ENCODE results near the gene HOMER2.
"Not testable (repeated sequence)": the region's sequence is repeated elsewhere in the genome, so short reads cannot be mapped to it uniquely, and the experiment has no call there.

HOMER2 gene

DNA sequence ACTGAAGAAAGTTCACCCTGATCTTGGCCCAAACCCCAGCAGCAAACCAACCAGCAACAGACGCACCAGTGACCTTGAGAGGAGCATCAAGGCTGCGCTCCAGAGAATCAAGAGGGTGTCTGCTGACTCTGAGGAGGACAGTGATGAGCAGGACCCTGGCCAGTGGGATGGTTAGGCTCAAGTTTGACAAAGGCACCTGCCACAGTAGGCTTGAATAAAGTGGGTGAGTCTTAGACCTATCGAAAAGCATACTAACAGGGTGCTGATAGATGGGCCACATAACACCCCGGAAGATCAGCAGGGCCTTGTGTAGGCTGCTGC, 119.2 kb downstream of the HOMER2 start:
- no peak overlapping the region for H3K4me3 ChIP-seq (ENCODE audit: low read depth, low read length)
- TF ChIP-seq, protein P1, sequence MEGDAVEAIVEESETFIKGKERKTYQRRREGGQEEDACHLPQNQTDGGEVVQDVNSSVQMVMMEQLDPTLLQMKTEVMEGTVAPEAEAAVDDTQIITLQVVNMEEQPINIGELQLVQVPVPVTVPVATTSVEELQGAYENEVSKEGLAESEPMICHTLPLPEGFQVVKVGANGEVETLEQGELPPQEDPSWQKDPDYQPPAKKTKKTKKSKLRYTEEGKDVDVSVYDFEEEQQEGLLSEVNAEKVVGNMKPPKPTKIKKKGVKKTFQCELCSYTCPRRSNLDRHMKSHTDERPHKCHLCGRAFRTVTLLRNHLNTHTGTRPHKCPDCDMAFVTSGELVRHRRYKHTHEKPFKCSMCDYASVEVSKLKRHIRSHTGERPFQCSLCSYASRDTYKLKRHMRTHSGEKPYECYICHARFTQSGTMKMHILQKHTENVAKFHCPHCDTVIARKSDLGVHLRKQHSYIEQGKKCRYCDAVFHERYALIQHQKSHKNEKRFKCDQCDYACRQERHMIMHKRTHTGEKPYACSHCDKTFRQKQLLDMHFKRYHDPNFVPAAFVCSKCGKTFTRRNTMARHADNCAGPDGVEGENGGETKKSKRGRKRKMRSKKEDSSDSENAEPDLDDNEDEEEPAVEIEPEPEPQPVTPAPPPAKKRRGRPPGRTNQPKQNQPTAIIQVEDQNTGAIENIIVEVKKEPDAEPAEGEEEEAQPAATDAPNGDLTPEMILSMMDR (IDR thresholded peaks at IDR 0.05; ENCODE audit: low read depth, low read length): no peak

DNA sequence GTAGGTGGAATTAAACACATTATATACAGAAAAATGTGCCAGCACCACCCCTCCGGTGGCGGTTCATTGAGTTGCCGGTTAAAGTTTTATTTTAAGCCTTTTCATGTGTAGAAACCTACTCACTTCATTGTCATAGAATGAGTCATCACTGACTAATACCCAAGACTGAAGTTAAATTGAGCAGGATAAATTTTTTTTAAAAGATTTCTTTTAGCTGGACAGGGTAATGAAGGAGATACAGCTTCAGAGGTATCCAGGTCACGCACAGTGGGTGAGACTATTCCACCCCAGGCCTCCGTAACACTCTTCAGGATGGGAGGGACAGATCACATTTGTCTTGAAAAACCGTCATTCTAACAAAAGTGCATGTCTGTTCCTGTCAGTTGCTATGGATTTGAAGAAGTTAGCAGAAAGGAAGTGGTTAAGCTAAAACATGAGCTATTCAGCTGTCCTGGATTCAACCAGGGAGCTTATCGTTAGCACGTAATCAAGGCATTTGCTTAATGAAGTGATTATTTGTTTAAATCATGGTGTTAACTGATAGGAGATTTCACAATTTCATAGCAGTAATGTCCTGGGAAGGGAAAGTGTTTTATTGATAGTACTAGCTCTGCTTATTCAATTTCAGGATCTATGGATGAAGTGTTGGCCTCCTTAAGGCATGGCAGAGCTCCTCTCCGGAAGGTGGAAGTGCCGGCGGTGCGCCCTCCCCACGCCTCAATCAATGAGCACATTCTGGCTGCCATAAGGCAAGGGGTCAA, 119.7 kb downstream of the HOMER2 start:
- TF ChIP-seq, protein P1 (IDR thresholded peaks at IDR 0.05; ENCODE audit: low read depth, low read length): 0 out of 2 replicates have a peak, but pooled peaks have one; percentile 5
- H3K4me3 ChIP-seq (ENCODE audit: low read depth, low read length): no peak overlapping the region

DNA sequence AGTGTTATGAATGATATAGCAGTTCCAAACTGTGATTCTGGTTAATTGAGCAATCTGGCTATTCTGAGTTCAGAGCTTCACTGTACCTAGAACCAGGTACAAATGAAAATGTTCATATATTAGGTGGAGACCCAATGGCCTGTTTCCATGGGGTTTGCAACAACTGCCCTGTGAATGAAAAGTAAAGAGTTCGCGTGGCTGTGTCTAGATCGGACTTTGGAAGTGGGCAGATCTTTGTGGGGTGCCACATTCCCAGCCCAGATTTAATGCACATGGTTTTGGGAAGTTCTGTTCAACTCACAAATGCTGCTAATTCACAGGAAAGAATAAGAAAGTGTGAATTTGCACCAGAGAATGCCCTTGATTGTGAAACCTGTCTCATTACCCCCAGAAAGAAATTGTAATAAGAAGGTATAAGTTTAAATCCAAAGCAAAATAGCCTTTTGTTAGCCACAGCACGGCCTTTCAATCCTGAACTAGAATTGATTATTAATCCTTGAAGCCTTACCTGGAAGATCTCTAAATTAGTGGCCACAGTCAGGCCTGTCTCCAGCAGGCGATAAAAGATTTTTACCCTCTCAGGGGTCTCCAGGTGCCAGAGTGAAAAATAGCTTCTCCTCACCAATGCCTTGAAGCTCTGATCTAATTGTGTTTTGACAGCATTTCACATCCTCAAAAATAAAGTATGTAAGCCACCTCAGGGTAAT, 120.5 kb downstream of the HOMER2 start:
- no peak overlapping the region for H3K4me3 ChIP-seq (ENCODE audit: low read depth, low read length)
- TF ChIP-seq, protein P1 (IDR thresholded peaks at IDR 0.05; ENCODE audit: low read depth, low read length): no peak

DNA sequence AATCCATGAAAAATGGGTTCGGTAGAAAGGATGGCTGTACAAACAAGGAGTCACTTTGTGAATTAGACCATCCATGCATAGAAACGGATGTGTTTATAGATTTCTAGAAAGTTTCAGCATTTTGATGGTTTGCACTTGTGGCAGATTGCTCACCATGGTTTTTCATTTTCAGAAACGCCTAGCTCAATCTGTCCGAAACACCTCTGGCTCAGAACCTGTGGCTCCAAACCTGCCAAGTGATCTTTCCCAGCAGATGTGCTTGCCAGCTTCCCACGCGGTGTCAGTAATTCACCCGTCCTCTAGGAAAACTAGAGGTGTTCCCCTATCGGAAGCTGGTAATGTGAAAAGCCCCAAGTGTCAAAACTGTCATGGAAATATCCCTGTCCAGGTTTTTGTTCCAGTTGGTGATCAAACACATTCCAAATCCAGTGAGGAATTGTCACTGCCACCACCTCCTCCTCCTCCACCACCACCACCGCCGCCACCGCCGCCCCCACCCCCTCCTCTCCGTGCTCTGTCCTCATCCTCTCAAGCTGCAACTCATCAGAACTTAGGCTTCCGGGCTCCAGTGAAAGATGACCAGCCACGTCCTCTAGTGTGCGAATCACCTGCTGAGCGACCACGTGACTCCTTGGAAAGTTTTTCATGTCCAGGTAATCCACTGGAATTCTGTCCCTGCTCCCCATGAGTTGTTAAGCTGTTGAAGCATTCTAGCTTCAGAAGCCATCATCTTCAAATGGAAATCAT, 121.9 kb downstream of the HOMER2 start:
- TF ChIP-seq, protein P1 (IDR thresholded peaks at IDR 0.05; ENCODE audit: low read depth, low read length): no peak
- H3K4me3 ChIP-seq (ENCODE audit: low read depth, low read length): no peak overlapping the region

DNA sequence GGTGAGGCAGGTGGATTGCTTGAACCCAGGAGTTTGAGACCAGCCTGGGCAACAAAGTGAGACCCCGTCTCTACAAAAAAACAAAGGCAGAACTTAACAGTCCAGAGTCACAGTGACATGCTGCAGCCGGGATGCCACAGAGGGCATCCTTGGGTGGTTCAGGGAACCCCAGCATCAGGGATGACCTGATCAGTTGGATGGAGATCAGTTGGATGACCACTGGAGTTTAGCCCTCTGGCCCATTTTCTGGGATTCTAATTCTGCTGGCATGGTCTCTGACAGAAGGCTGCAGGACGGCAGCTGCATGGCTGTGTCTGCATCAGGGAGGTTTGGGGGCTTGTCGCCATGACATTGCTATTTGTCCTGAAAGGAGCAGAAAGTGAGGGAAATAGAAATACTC, 123.3 kb downstream of the HOMER2 start:
- no peak overlapping the region for H3K4me3 ChIP-seq (ENCODE audit: low read depth, low read length)
- TF ChIP-seq, protein P1 (IDR thresholded peaks at IDR 0.05; ENCODE audit: low read depth, low read length): no peak

DNA sequence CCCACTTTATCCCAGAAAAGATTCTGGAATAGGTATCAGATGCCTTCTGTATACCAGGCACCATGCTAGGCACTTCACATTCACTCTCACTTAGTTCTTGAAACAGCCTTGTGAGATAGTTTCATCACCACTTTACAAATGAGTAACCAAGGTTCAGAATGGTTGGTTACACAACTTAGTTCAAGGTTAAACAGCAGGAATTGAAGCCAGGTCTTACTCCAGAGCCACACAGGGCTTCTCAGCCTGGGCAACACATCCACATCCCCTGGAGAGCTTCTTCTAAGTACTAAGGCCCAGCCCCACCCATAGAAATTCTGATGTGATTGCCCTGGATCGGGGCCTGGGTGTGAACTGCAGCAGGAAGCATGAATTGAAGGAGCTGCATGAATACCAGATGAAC, 124.4 kb downstream of the HOMER2 start:
- TF ChIP-seq, protein P1 (IDR thresholded peaks at IDR 0.05; ENCODE audit: low read depth, low read length): no peak
- H3K4me3 ChIP-seq (ENCODE audit: low read depth, low read length): no peak overlapping the region

DNA sequence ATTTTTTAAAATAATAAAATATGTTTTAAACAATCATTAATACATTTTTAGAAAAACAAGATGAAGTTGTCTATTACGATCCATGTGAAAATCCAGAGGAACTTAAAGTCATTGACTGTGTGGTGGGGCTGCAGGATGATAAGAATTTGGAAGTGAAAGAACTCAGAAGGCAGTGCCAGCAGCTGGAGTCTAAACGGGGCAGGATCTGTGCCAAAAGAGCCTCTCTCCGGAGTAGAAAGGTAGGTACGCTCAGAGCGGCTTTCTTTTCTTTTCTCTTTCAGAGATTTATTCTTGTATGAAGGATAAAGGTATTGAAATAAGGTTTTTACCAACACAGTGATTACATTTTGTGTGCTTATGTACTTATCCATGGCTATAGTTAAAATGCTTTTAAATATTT, 129.5 kb downstream of the HOMER2 start:
- no peak overlapping the region for H3K4me3 ChIP-seq (ENCODE audit: low read depth, low read length)
- TF ChIP-seq, protein P1 (IDR thresholded peaks at IDR 0.05; ENCODE audit: low read depth, low read length): no peak

DNA sequence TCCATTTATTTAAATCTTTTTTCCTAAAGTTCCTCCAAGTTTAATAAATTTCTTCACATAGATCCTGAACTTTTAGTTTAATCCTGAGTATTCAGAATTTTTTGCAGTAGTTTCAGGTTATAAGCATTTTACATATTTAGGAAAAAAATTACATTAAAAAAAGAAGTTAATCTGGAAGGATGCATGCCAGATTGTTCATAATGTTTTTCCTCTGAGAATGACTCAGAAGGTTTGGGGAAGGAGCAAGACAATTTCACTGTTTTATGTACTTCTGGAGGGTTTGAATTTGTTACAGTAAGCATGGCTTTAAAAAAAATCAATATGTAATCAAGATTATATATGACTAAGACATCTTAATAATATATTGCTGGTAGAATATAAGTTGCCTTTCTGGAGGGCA, 130.7 kb downstream of the HOMER2 start:
- not testable (repeated sequence) for H3K4me3 ChIP-seq (ENCODE audit: low read depth, low read length)

DNA sequence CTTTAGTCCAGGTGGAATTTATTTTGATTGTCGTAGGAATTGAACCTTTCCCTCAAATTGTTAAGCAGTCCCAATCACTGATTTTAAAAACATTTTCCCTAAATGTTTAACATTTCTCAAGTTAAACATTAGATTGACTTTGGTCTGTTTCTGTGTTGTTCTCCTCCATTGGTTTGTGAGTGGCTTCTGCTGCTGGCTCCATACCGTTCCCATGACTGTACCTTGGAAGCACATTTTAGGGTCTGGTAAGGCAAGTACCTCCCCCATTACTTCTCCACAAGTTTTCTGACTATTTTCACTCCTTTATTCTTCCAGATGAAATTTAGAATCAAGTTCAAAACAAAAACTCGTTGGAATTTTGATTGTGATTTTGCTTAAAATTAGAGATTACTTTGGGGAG, 131.1 kb downstream of the HOMER2 start:
- H3K4me3 ChIP-seq (ENCODE audit: low read depth, low read length): not testable (repeated sequence)
